M059J (cell line): Measurements from ENCODE around the gene IL12RB2. TPM values are rescaled to one million over a fixed set of nuclear protein-coding genes. Genes with fewer than 3 reads are reported as not detected.

Experiments
- DNase-seq: peaks from one replicate; pipeline ENCODE4 v3.0.0-alpha.2; 2012; ENCODE audit warnings: low read depth
- total RNA-seq: library from RNA; depleted of rRNA; stranded (reverse); fragments of >200 nt; shearing (Covaris generic); gene quantifications from 2 replicates; pipeline ENCODE4 v1.2.3, GENCODE V29; 2014

IL12RB2 gene
- total RNA-seq, 1 experiment from 2014 or later: 0.62 TPM

GRCh38 chr1:67312615-67313014 is 4.9 kb downstream of the IL12RB2 start:
- no peak for DNase-seq

GRCh38 chr1:67313934-67314671 is 6.4 kb downstream of the IL12RB2 start:
- no peak for DNase-seq

- DNase-seq: peak; percentile 40
Measured at GRCh38 chr1:67314696-67315095, 7.0 kb downstream of the IL12RB2 start.

- DNase-seq: no peak
Measured at GRCh38 chr1:67316180-67316902, 8.7 kb downstream of the IL12RB2 start.

GRCh38 chr1:67316918-67317317 is 9.2 kb downstream of the IL12RB2 start:
- no peak for DNase-seq

GRCh38 chr1:67317803-67318202 is 10.1 kb downstream of the IL12RB2 start:
- DNase-seq: no peak

- no peak for DNase-seq
Measured at GRCh38 chr1:67322442-67322841, 14.8 kb downstream of the IL12RB2 start.

- no peak for DNase-seq
Measured at GRCh38 chr1:67323087-67323486, 15.4 kb downstream of the IL12RB2 start.

GRCh38 chr1:67324068-67324467 is 16.4 kb downstream of the IL12RB2 start:
- no peak for DNase-seq

- no peak for DNase-seq
Measured at GRCh38 chr1:67327864-67328466, 20.3 kb downstream of the IL12RB2 start.

- DNase-seq: no peak
Measured at GRCh38 chr1:67332653-67333529, 25.2 kb downstream of the IL12RB2 start.

- DNase-seq: no peak
Measured at GRCh38 chr1:67333603-67334002, 25.9 kb downstream of the IL12RB2 start.

- DNase-seq: no peak
Measured at GRCh38 chr1:67335411-67335810, 27.7 kb downstream of the IL12RB2 start.

GRCh38 chr1:67336157-67336556 is 28.5 kb downstream of the IL12RB2 start:
- no peak for DNase-seq

- DNase-seq: no peak
Measured at GRCh38 chr1:67336783-67337182, 29.1 kb downstream of the IL12RB2 start.

GRCh38 chr1:67338642-67339041 is 31.0 kb downstream of the IL12RB2 start:
- peak; percentile 41 for DNase-seq

GRCh38 chr1:67339623-67340343 is 32.1 kb downstream of the IL12RB2 start:
- DNase-seq: peak; percentile 86

GRCh38 chr1:67342076-67342890 is 34.6 kb downstream of the IL12RB2 start:
- no peak for DNase-seq

GRCh38 chr1:67345556-67345955 is 37.9 kb downstream of the IL12RB2 start:
- DNase-seq: no peak

- DNase-seq: no peak
Measured at GRCh38 chr1:67346982-67347381, 39.3 kb downstream of the IL12RB2 start.
